Tibial nerve (tissue), 4 donors: ENCODE results near the gene SMIM41.

ENCODE experiments used
- CTCF ChIP-seq, 5 experiments: fragments of 200-600 bp in 3 of 5; fragments of 450-650 bp in 2 of 5; sonication (generic) in 3 of 5; IDR thresholded peaks; one replicate each; pipeline ENCODE4 v1.5.1; 2016 to 2019; ENCODE audit warnings: antibody characterized with exemption in 5 of 5, mild to moderate bottlenecking in 3 of 5, moderate library complexity in 2 of 5
- EP300 ChIP-seq, 2 donors: sonication (generic); formaldehyde crosslinking; IDR thresholded peaks; one replicate each; pipeline ENCODE4 v1.6.1; 2017; ENCODE audit warnings: antibody characterized with exemption in 2 of 2, mild to moderate bottlenecking in 1 of 2
- POLR2A ChIP-seq, 2 donors: fragments of 450-650 bp; IDR thresholded peaks; one replicate each; pipeline ENCODE4 v1.6.1; 2017; ENCODE audit warnings: antibody characterized with exemption in 2 of 2, mild to moderate bottlenecking in 2 of 2, moderate library complexity in 2 of 2

GRCh38 chr12:52122540-52122871 lies 43.0 kb downstream of the SMIM41 start:
- TF ChIP-seq EP300 (IDR thresholded peaks at IDR 0.05) (no peak), CTCF (IDR thresholded peaks at IDR 0.05) (no peak), POLR2A (IDR thresholded peaks at IDR 0.05) (no peak)
